Endometrium (tissue), 2 donors: ENCODE measurements around the gene GRAMD4.

Experiments used
- FAIRE-seq: peaks from 2 replicates; lab custom pipeline; 2012; peaks lifted over from hg19 to GRCh38; lab: Jason Lieb, UNC
- donor health status: control.
- donor health status: control.

GRAMD4 gene

DNA sequence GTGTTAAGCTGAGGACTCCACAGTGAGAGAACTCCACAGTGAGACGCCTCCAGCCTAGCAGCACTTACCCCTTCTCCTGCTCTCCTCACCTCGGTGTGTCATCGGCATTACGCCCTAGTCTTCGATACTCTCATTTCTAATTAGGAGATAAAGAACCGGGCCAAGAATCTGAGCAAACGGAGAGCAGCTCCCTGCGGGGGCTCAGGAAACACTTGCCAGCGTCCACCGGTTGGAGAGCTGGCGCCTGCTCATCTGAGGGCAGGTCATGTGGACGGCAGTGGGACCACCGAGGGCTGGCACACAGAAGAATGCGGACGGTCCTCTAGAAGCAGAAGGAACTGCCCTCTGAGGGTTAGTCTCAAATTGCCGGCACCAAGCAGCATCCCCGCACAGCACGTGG, 104.9 kb downstream of the GRAMD4 start:
- FAIRE-seq = no peak

DNA sequence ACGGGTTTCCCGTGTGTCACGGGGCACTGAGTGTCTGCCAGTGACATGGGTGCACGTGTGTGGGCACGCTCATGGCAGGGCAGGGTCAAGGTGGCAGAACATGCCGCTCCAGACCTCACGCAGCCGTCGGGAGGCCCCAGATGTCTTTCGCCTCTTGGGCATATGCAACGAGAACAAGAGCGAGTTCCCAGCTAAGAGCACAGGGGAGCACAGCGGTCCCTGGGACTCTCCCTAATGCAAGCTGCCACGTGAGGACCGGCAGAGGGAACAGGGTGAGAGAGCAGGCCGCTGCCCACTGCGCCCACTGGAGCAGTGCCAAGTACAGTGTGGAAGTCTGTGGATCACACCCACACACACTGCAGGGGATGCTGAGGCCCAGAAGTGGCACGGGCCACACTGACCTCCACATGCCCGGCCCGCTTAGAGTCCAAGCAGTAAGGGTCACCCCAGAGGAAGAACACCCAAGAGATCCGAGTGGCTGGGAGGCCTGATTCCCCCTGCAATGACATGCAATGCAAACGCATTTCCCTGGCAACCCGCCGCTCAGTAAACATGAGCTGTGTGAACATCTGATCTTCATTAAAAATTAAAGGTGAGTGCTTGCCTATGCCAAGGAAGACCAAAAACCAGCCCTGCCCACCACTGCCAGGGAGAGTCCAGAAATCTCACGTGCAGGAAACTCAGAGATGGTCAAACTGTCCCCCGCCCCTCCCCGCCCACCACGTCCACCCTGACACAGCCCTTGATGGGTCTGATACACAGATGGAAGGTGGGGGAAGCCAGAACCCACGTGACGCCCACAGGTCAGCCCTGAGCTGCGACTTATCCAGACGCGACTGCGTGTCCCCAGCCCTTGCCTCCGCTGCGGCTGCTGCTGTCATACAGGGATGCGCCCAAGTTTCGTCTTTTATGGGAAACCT, 106.1 kb downstream of the GRAMD4 start:
- no peak for FAIRE-seq

- FAIRE-seq = no peak
Observed at GRCh38 chr22:46726986-46727317, 106.8 kb downstream of the GRAMD4 start.

GRCh38 chr22:46727813-46728364, 107.7 kb downstream of the GRAMD4 start:
- FAIRE-seq = no peak

DNA sequence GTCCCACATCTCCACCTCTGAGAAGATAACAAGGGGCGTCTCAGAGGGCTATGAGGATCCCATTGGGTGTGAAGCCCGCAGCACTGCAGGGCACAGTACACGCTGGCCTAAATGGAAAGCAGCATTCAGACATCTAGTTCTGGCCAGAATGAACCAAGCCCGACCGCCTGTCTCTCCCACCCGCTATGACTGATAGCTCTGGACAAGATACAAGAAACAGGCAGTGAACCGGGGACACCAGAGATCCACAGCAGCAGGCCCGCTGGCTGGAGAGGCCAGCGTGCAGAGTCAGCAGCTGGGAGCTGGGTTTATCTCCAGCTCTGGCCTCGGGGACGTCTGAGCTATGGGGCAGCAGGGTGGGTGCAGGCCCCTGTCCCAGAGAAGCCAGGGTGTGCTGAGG, 108.3 kb downstream of the GRAMD4 start:
- no peak for FAIRE-seq
